HepG2 (cell line): Measurements from ENCODE around the gene TXNDC16. TPM values are rescaled to one million over a fixed set of nuclear protein-coding genes. Genes with fewer than 3 reads are reported as not detected.

ENCODE experiments used
- ATAC-seq: fragments of 200-7000 bp; cut with Tn5 transposase; 3 replicates; pipeline ENCODE4 v1.9.1; 2020; ENCODE audit warnings: mild to moderate bottlenecking, moderate library complexity
- BruUV-seq: library from RNA; stranded (reverse); fragments of 400-500 nt; replicated peaks from 2 replicates; lab custom pipeline; 2021; lab: Mats Ljungman, UMichigan
- CTCF ChIA-PET: fragments of 300-600 bp; formaldehyde crosslinking; extraction: SDS; loops from one replicate; lab custom pipeline; 2021; ENCODE audit warnings: low total read pairs, inconsistent platforms, low intra/inter-chr PET ratio; lab: Yijun Ruan, JAX
- POLR2A ChIA-PET: fragments of 350-600 bp; sonication (Branson Sonifier 250); formaldehyde crosslinking; loops from one replicate; lab custom pipeline; 2020; ENCODE audit warnings: antibody characterized with exemption, inconsistent platforms; lab: Yijun Ruan, JAX
- DNase-seq: peaks from one replicate; pipeline ENCODE4 v3.0.0-alpha.2; 2015; ENCODE audit warnings: low spot score
- FAIRE-seq: peaks from 3 replicates; lab custom pipeline; 2011; peaks lifted over from hg19 to GRCh38; lab: Jason Lieb, UNC
- H2AFZ ChIP-seq: one replicate; pipeline ENCODE4 v1.6.1; 2011; ENCODE audit warnings: low read length, inconsistent platforms
- H3K27ac ChIP-seq: fragments of 300-600 bp; 3 replicates; pipeline ENCODE4 v1.8.0; 2011; ENCODE audit warnings: mixed run types, mild to moderate bottlenecking, mixed read lengths, low read length, inconsistent platforms; ENCODE audit not compliant: insufficient read depth; ENCODE audit errors: extremely low read length
- H3K27me3 ChIP-seq, 2 experiments: fragments of 200-600 bp in 1 of 2; 2 replicates in 1 of 2; 3 replicates in 1 of 2; pipeline versions ENCODE4 v1.6.0 to v1.8.0; 2011; ENCODE audit warnings: low read length in 2 of 2, mild to moderate bottlenecking in 2 of 2, moderate library complexity in 2 of 2, inconsistent platforms in 1 of 2; ENCODE audit not compliant: insufficient read depth in 2 of 2, control insufficient read depth in 1 of 2
- H3K36me3 ChIP-seq, 2 experiments: fragments of 200-600 bp in 1 of 2; replicated peaks in 1 of 2; 2 replicates in 1 of 2; 3 replicates in 1 of 2; pipeline versions ENCODE4 v1.5.1 to v1.8.0; 2011; ENCODE audit warnings: low read length in 2 of 2, inconsistent platforms in 1 of 2; ENCODE audit not compliant: insufficient read depth in 2 of 2, control insufficient read depth in 1 of 2
- H3K4me1 ChIP-seq: 2 replicates; pipeline ENCODE4 v1.5.1; 2012; ENCODE audit warnings: low read length, inconsistent platforms; ENCODE audit not compliant: insufficient read depth
- H3K4me2 ChIP-seq: 2 replicates; pipeline ENCODE4 v1.6.0; 2011; ENCODE audit warnings: low read depth, low read length, inconsistent platforms
- H3K4me3 ChIP-seq, 3 experiments: fragments of 200-600 bp in 1 of 3; sonication (generic), shearing (Covaris generic) in 1 of 3; replicated peaks in 1 of 3; 2 replicates each; pipeline ENCODE4 v1.5.1; 2011 to 2016; ENCODE audit warnings: low read length in 3 of 3, inconsistent platforms in 2 of 3, low read depth in 2 of 3, mild to moderate bottlenecking in 2 of 3, control low read depth in 1 of 3, mixed read lengths in 1 of 3; ENCODE audit not compliant: insufficient read depth in 1 of 3
- H3K79me2 ChIP-seq: one replicate; pipeline ENCODE4 v1.6.1; 2011; ENCODE audit warnings: low read length, inconsistent platforms; ENCODE audit not compliant: insufficient read depth
- H3K9ac ChIP-seq: 2 replicates; pipeline ENCODE4 v1.6.0; 2011; ENCODE audit warnings: mild to moderate bottlenecking, low read depth, low read length, inconsistent platforms; ENCODE audit not compliant: insufficient read depth
- H3K9me3 ChIP-seq: 2 replicates; pipeline ENCODE4 v1.5.1; 2012; ENCODE audit warnings: mild to moderate bottlenecking, low read length
- H4K20me1 ChIP-seq: 2 replicates; pipeline ENCODE4 v1.6.0; 2011; ENCODE audit warnings: inconsistent platforms, mild to moderate bottlenecking, low read length, moderate library complexity; ENCODE audit not compliant: insufficient read depth
- BORCS8-MEF2B ChIP-seq: sonication (generic); formaldehyde crosslinking; IDR thresholded peaks from 2 replicates; pipeline ENCODE4 v1.8.0; 2022; ENCODE audit warnings: mild to moderate bottlenecking, missing genetic modification reagents
- FIP1L1 ChIP-seq: fragments of 200-400 bp; formaldehyde crosslinking; IDR thresholded peaks from 2 replicates; pipeline ENCODE4 v1.6.1; 2018; ENCODE audit warnings: low read depth, mild to moderate bottlenecking, low read length, moderate library complexity, borderline replicate concordance; ENCODE audit not compliant: insufficient read depth
- FLYWCH1 ChIP-seq: sonication (generic); formaldehyde crosslinking; IDR thresholded peaks from 2 replicates; pipeline ENCODE4 v1.8.1; 2023; ENCODE audit warnings: mild to moderate bottlenecking, missing genetic modification reagents
- KLF16 ChIP-seq, 2 experiments: sonication (generic) in 1 of 2; formaldehyde crosslinking in 1 of 2; IDR thresholded peaks; 2 replicates each; pipeline versions ENCODE4 v1.6.1 to v1.8.0; 2016 to 2023; ENCODE audit warnings: missing genetic modification reagents in 2 of 2, missing compliant biosample characterization in 1 of 2
- MATR3 ChIP-seq: sonication (generic); formaldehyde crosslinking; IDR thresholded peaks from 2 replicates; pipeline ENCODE4 v1.4.0; 2020; ENCODE audit warnings: missing genetic modification reagents
- NBN ChIP-seq: fragments of 450-650 bp; conservative IDR thresholded peaks from 2 replicates; pipeline ENCODE4 v1.6.1; 2017
- NCOA2 ChIP-seq: sonication (generic); formaldehyde crosslinking; IDR thresholded peaks from 2 replicates; pipeline ENCODE4 v1.8.0; 2022; ENCODE audit warnings: inconsistent platforms
- ZNF33A ChIP-seq: sonication (generic); formaldehyde crosslinking; IDR thresholded peaks from 2 replicates; pipeline ENCODE4 v1.5.1; 2020; ENCODE audit warnings: missing genetic modification reagents, mild to moderate bottlenecking, moderate library complexity, borderline replicate concordance
- ZNF407 ChIP-seq: sonication (generic); formaldehyde crosslinking; IDR thresholded peaks from one replicate; pipeline ENCODE4 v1.5.1; 2020; ENCODE audit warnings: mild to moderate bottlenecking, missing genetic modification reagents; ENCODE audit errors: not compliant biosample characterization
- WGBS: methylation state at CpG from one replicate; pipeline ENCODE4 v1.1.6; 2017; ENCODE audit warnings: low lambda C conversion rate; 5-methylcytosine and 5-hydroxymethylcytosine counted together
- in situ Hi-C: cut with HindIII; loops from 2 replicates; pipeline ENCODE4 v1.10.0; 2017; ENCODE audit warnings: low pct_unique_long_range_greater_than_20kb; ENCODE audit not compliant: extremely low pct_ligation_motif_present
- intact Hi-C: fragments of 100-400 bp; cut with micrococcal nuclease; formaldehyde crosslinking; loops from one replicate; pipeline ENCODE4 v1.10.0; 2022; ENCODE audit not compliant: unreplicated experiment
- polyA plus RNA-seq, 8 experiments: library from polyadenylated mRNA; depleted of rRNA in 3 of 8; stranded (reverse) in 7 of 8; unstranded in 1 of 8; fragments of >200 nt; fragmentation: Illumina TruSeq in 4 of 8; extraction: Trizol in 4 of 8; gene quantifications; 2 replicates each; pipeline versions ENCODE4 v1.2.1 to v1.2.3, GENCODE V29; 2011 to 2016; ENCODE audit warnings: low read depth in 4 of 8, missing spikeins in 1 of 8, mixed read lengths in 1 of 8; ENCODE audit not compliant: insufficient read depth in 1 of 8
- total RNA-seq, 5 experiments: library from RNA; depleted of rRNA; stranded (reverse); fragments of >200 nt; fragmentation: Illumina TruSeq; extraction: Trizol; gene quantifications; 2 replicates each; pipeline ENCODE4 v1.2.3, GENCODE V29; 2016; ENCODE audit warnings: low read depth in 1 of 5
- TF ChIP-seq, protein P1 (sequence below): sonication (generic); formaldehyde crosslinking; conservative IDR thresholded peaks from 2 replicates; pipeline ENCODE4 v1.8.0; 2022; ENCODE audit warnings: missing genetic modification reagents
- TF ChIP-seq, protein P2 (sequence below): sonication (generic); formaldehyde crosslinking; IDR thresholded peaks from 2 replicates; pipeline ENCODE4 v1.4.0; 2020; ENCODE audit warnings: mild to moderate bottlenecking, missing genetic modification reagents
- TF ChIP-seq, protein P3 (sequence below): sonication (generic); formaldehyde crosslinking; IDR thresholded peaks from 2 replicates; pipeline ENCODE4 v1.5.0; 2020; ENCODE audit warnings: mild to moderate bottlenecking, missing genetic modification reagents

TXNDC16 gene
- total and polyA plus RNA-seq, 2 of the 13 experiments (the other 11 are each of a cell fraction or from before 2014, with no cell fraction given): 4.6 to 6.2 TPM

DNA sequence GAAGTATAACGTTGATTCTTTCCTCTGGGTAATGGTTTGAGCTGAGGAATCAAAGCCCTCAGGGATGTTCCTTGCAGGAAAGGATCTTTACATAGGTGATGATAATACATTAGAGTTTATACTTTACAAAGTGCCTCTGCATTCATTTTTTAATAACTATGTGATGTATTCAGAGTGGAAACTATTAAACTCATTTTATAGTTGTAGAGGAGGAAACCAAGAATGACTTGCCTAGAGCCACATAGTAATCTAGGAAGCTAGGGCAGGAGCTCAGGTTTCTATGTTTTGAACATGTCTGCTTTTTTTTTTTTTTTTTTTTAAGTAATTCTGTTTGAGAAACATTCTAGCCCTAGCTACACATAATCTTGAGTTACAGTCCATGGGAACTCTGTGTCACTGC, 117.3 kb downstream of the TXNDC16 start:
- ATAC-seq (no peak), FAIRE-seq (no peak), DNase-seq (no peak)
- ChIA-PET CTCF (no interaction called here), POLR2A (no interaction called here)
- 79% methylated on average over 1 of the region's 1 CpG for WGBS
- Histone ChIP-seq H3K79me2 (no peaks in the 10 kb centered on the region), H3K9me3 (no peaks in the 10 kb centered on the region), H3K27ac (no peak overlapping the region), H3K4me2 (no peak overlapping the region), H4K20me1 (no peaks in the 10 kb centered on the region), H3K4me3 (no peak overlapping the region), H3K9ac (no peak overlapping the region), H2AFZ (no peak overlapping the region), H3K4me1 (no peaks in the 10 kb centered on the region), H3K36me3 (no peaks in the 10 kb centered on the region; a peak in 1 of 5 replicates), H3K27me3 (no peaks in the 10 kb centered on the region)
- BruUV-seq: no TSS peak
- in situ Hi-C loops (no loop called here), intact Hi-C loops (no loop called here)
- TF ChIP-seq ZNF33A (CRISPR knock-in tag) (no peak), ZNF407 (CRISPR knock-in tag) (no peak), NCOA2 (no peak), MATR3 (CRISPR knock-in tag) (no peak), FLYWCH1 (CRISPR knock-in tag) (no peak), FIP1L1 (no peak), NBN (no peak), BORCS8-MEF2B (CRISPR knock-in tag) (no peak), KLF16 (CRISPR knock-in tag; IDR thresholded peaks at IDR 0.05) (no peak)
- TF ChIP-seq, protein P1, sequence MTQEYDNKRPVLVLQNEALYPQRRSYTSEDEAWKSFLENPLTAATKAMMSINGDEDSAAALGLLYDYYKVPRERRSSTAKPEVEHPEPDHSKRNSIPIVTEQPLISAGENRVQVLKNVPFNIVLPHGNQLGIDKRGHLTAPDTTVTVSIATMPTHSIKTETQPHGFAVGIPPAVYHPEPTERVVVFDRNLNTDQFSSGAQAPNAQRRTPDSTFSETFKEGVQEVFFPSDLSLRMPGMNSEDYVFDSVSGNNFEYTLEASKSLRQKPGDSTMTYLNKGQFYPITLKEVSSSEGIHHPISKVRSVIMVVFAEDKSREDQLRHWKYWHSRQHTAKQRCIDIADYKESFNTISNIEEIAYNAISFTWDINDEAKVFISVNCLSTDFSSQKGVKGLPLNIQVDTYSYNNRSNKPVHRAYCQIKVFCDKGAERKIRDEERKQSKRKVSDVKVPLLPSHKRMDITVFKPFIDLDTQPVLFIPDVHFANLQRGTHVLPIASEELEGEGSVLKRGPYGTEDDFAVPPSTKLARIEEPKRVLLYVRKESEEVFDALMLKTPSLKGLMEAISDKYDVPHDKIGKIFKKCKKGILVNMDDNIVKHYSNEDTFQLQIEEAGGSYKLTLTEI (CRISPR knock-in tag): no peak
- TF ChIP-seq, protein P2, sequence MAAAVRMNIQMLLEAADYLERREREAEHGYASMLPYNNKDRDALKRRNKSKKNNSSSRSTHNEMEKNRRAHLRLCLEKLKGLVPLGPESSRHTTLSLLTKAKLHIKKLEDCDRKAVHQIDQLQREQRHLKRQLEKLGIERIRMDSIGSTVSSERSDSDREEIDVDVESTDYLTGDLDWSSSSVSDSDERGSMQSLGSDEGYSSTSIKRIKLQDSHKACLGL (CRISPR knock-in tag): no peak
- TF ChIP-seq, protein P3, sequence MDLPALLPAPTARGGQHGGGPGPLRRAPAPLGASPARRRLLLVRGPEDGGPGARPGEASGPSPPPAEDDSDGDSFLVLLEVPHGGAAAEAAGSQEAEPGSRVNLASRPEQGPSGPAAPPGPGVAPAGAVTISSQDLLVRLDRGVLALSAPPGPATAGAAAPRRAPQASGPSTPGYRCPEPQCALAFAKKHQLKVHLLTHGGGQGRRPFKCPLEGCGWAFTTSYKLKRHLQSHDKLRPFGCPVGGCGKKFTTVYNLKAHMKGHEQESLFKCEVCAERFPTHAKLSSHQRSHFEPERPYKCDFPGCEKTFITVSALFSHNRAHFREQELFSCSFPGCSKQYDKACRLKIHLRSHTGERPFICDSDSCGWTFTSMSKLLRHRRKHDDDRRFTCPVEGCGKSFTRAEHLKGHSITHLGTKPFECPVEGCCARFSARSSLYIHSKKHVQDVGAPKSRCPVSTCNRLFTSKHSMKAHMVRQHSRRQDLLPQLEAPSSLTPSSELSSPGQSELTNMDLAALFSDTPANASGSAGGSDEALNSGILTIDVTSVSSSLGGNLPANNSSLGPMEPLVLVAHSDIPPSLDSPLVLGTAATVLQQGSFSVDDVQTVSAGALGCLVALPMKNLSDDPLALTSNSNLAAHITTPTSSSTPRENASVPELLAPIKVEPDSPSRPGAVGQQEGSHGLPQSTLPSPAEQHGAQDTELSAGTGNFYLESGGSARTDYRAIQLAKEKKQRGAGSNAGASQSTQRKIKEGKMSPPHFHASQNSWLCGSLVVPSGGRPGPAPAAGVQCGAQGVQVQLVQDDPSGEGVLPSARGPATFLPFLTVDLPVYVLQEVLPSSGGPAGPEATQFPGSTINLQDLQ (CRISPR knock-in tag): no peak
